K562 (cell line): ENCODE results near the gene ZFYVE27. TPM values are rescaled to one million over a fixed set of nuclear protein-coding genes. Genes with fewer than 3 reads are reported as not detected.
A peak's percentile ranks its signal among the peaks of the same experiment; 100 is the strongest.

Experiments
- ATAC-seq: fragments of 200-7000 bp; cut with Tn5 transposase; 3 replicates; pipeline ENCODE4 v1.9.1; 2020; ENCODE audit warnings: moderate library complexity
- BruUV-seq: library from RNA; stranded (reverse); fragments of 400-500 nt; replicated peaks from 2 replicates; lab custom pipeline; 2021; lab: Mats Ljungman, UMichigan
- CTCF ChIA-PET: fragments of 300-600 bp; formaldehyde crosslinking; extraction: SDS; loops from one replicate; lab custom pipeline; 2021; ENCODE audit warnings: low intra/inter-chr PET ratio; lab: Yijun Ruan, JAX
- POLR2A ChIA-PET: fragments of 300-600, 350-650 bp; sonication (Branson Sonifier 250); formaldehyde crosslinking; extraction: SDS; loops from one replicate; lab custom pipeline; 2021; ENCODE audit warnings: antibody characterized with exemption, inconsistent platforms; lab: Yijun Ruan, JAX
- DNase-seq, 4 experiments: peaks; one replicate each; pipeline versions ENCODE4 v3.0.0 to v3.0.0-alpha.2; 2011 to 2018; ENCODE audit warnings: low spot score in 3 of 4, mixed read lengths in 3 of 4; ENCODE audit errors: extremely low read depth in 1 of 4
- FAIRE-seq: peaks from 2 replicates; lab custom pipeline; 2011; peaks lifted over from hg19 to GRCh38; lab: Jason Lieb, UNC
- H2AFZ ChIP-seq: 2 replicates; pipeline ENCODE4 v1.6.0; 2011; ENCODE audit warnings: low read depth, low read length, control low read depth, inconsistent platforms
- H3K27ac ChIP-seq: fragments of 200-600 bp; 3 replicates; pipeline ENCODE4 v1.8.0; 2011; ENCODE audit warnings: low read depth, mild to moderate bottlenecking, control low read depth, inconsistent platforms, low read length, moderate library complexity, mixed read lengths; ENCODE audit errors: extremely low read depth
- H3K27me3 ChIP-seq, 2 experiments: fragments of 300-600 bp in 1 of 2; 2 replicates in 1 of 2; 3 replicates in 1 of 2; pipeline versions ENCODE4 v1.6.0 to v1.8.0; 2011; ENCODE audit warnings: inconsistent platforms in 2 of 2, low read length in 2 of 2, mild to moderate bottlenecking in 1 of 2, mixed read lengths in 1 of 2, moderate library complexity in 1 of 2; ENCODE audit not compliant: control insufficient read depth in 2 of 2, insufficient read depth in 2 of 2
- H3K36me3 ChIP-seq: fragments of 300-600 bp; 3 replicates; pipeline ENCODE4 v1.8.0; 2011; ENCODE audit warnings: mild to moderate bottlenecking, low read length, inconsistent platforms; ENCODE audit not compliant: control insufficient read depth, insufficient read depth
- H3K4me1 ChIP-seq, 2 experiments: fragments of 200-600 bp in 1 of 2; replicated peaks in 1 of 2; 2 replicates in 1 of 2; 3 replicates in 1 of 2; pipeline versions ENCODE4 v1.5.1 to v1.8.0; 2011; ENCODE audit warnings: inconsistent platforms in 2 of 2, low read length in 2 of 2, mild to moderate bottlenecking in 1 of 2, mixed read lengths in 1 of 2, moderate library complexity in 1 of 2; ENCODE audit not compliant: control insufficient read depth in 2 of 2, insufficient read depth in 2 of 2
- H3K4me2 ChIP-seq: 2 replicates; pipeline ENCODE4 v1.6.1; 2011; ENCODE audit warnings: low read length, control low read depth, inconsistent platforms, mixed read lengths; ENCODE audit not compliant: insufficient read depth
- H3K4me3 ChIP-seq: fragments of 200-600 bp; sonication (generic), shearing (Covaris generic); 2 replicates; pipeline ENCODE4 v1.5.1; 2016; ENCODE audit warnings: control low read depth, inconsistent platforms
- H3K79me2 ChIP-seq: fragments of 200-600 bp; 3 replicates; pipeline ENCODE4 v1.8.0; 2011; ENCODE audit warnings: low read length, inconsistent platforms; ENCODE audit not compliant: control insufficient read depth, insufficient read depth
- H3K9ac ChIP-seq, 2 experiments: 2 replicates each; pipeline versions ENCODE4 v1.6.0 to v1.6.1; 2011; ENCODE audit warnings: low read depth in 2 of 2, low read length in 2 of 2, control low read depth in 1 of 2, inconsistent platforms in 1 of 2, mild to moderate bottlenecking in 1 of 2, mixed read lengths in 1 of 2; ENCODE audit not compliant: insufficient read depth in 1 of 2
- H3K9me1 ChIP-seq: one replicate; pipeline ENCODE4 v1.6.0; 2011; ENCODE audit warnings: inconsistent platforms, mild to moderate bottlenecking, low read length, moderate library complexity; ENCODE audit not compliant: control insufficient read depth, insufficient read depth
- H3K9me3 ChIP-seq: replicated peaks from 2 replicates; pipeline ENCODE4 v1.5.1; 2011; ENCODE audit warnings: low read depth, low read length, inconsistent platforms; ENCODE audit not compliant: control insufficient read depth, insufficient read depth
- H4K20me1 ChIP-seq: replicated peaks from 2 replicates; pipeline ENCODE4 v1.6.1; 2011; ENCODE audit warnings: low read length, inconsistent platforms, mixed read lengths; ENCODE audit not compliant: control insufficient read depth, insufficient read depth
- DDX20 ChIP-seq: fragments of 450-650 bp; IDR thresholded peaks from 2 replicates; pipeline ENCODE4 v1.6.1; 2016; ENCODE audit warnings: missing genetic modification characterization, low read depth, mild to moderate bottlenecking, missing compliant biosample characterization, moderate library complexity
- ELF1 ChIP-seq: fragments of 200-800 bp; sonication (Bioruptor generic); IDR thresholded peaks from 2 replicates; pipeline ENCODE4 v1.6.1; 2016; ENCODE audit warnings: missing genetic modification characterization, missing compliant biosample characterization
- ESRRA ChIP-seq: fragments of 450-650 bp; IDR thresholded peaks from 2 replicates; pipeline ENCODE4 v1.6.1; 2014; ENCODE audit warnings: low read depth, mild to moderate bottlenecking, moderate library complexity, borderline replicate concordance
- GABPA ChIP-seq: fragments of 200-800 bp; sonication (Bioruptor generic); conservative IDR thresholded peaks from 2 replicates; pipeline ENCODE4 v1.6.1; 2016; ENCODE audit warnings: low read depth, missing genetic modification characterization, missing compliant biosample characterization
- L3MBTL2 ChIP-seq: fragments of 450-650 bp; IDR thresholded peaks from 2 replicates; pipeline ENCODE4 v1.6.1; 2016; ENCODE audit warnings: mild to moderate bottlenecking, moderate library complexity
- MBD1 ChIP-seq: fragments of 250-450 bp; sonication (Bioruptor Pico); IDR thresholded peaks from 2 replicates; pipeline ENCODE4 v1.8.0; 2022; ENCODE audit warnings: inconsistent platforms
- NFXL1 ChIP-seq: fragments of 450-650 bp; formaldehyde crosslinking; IDR thresholded peaks from 2 replicates; pipeline ENCODE4 v1.4.0; 2021; ENCODE audit warnings: mild to moderate bottlenecking
- RAD51 ChIP-seq: fragments of 450-650 bp; IDR thresholded peaks from 2 replicates; pipeline ENCODE4 v1.7.1; 2016; ENCODE audit warnings: low read depth, mild to moderate bottlenecking, borderline replicate concordance
- ZBTB1 ChIP-seq: sonication (generic); formaldehyde crosslinking; IDR thresholded peaks from 2 replicates; pipeline ENCODE4 v1.8.1; 2023; ENCODE audit warnings: missing genetic modification reagents, low read depth, mild to moderate bottlenecking, borderline replicate concordance
- ZNF589 ChIP-seq: fragments of 200-800 bp; sonication (Bioruptor generic); IDR thresholded peaks from 2 replicates; pipeline ENCODE4 v1.6.1; 2016; ENCODE audit warnings: low read depth, missing genetic modification characterization, missing compliant biosample characterization
- WGBS: fragments of 100-300 bp; shearing (Covaris generic); methylation state at CpG from one replicate; pipeline ENCODE4 v1.1.6; 2016; ENCODE audit warnings: low coverage, mixed read lengths; ENCODE audit not compliant: insufficient coverage; ENCODE audit errors: missing lambda C conversion rate; 5-methylcytosine and 5-hydroxymethylcytosine counted together
- in situ Hi-C: fragments of 300-500 bp; cut with MboI; formaldehyde crosslinking; loops from 4 replicates; pipeline ENCODE4 v1.15.0; 2018; ENCODE audit warnings: inconsistent platforms, mixed read lengths
- intact Hi-C: fragments of 100-400 bp; cut with micrococcal nuclease; formaldehyde crosslinking; loops from 2 replicates; pipeline ENCODE4 v1.14.2; 2022
- polyA plus RNA-seq, 8 experiments: library from polyadenylated mRNA; depleted of rRNA in 4 of 8; stranded (reverse) in 5 of 8; unstranded in 3 of 8; fragments of >200 nt; fragmentation: Nextera tagmentation in 2 of 8; fragmentation: Illumina TruSeq in 1 of 8; extraction: Ambion mirVana in 2 of 8; extraction: Trizol in 1 of 8; gene quantifications; 2 replicates each; pipeline versions ENCODE4 v1.2.1 to v1.2.3, GENCODE V29; 2011 to 2014; ENCODE audit warnings: inconsistent platforms in 1 of 8, missing spikeins in 1 of 8
- total RNA-seq, 7 experiments: library from RNA; depleted of rRNA in 6 of 7; stranded (reverse); fragments of >200 nt in 6 of 7; fragmentation: Illumina TruSeq in 2 of 7; extraction: Trizol in 2 of 7; gene quantifications; 2 replicates each; pipeline versions ENCODE4 v1.2.1 to v1.2.3, GENCODE V29; 2011 to 2021; ENCODE audit warnings: low replicate concordance in 1 of 7
- TF ChIP-seq, protein P1 (sequence below), 2 experiments: fragments of 450-650 bp in 1 of 2; sonication (generic) in 1 of 2; formaldehyde crosslinking in 1 of 2; IDR thresholded peaks; 2 replicates each; pipeline versions ENCODE4 v1.7.1 to v1.9.0; 2016 to 2022; ENCODE audit warnings: inconsistent platforms in 1 of 2, mild to moderate bottlenecking in 1 of 2, missing genetic modification reagents in 1 of 2

ZFYVE27 gene
- total and polyA plus RNA-seq, 9 of the 15 experiments (the other 6 are each of a cell fraction or from before 2014, with no cell fraction given) = 0.81 to 21.9 (median 15.3) TPM

DNA sequence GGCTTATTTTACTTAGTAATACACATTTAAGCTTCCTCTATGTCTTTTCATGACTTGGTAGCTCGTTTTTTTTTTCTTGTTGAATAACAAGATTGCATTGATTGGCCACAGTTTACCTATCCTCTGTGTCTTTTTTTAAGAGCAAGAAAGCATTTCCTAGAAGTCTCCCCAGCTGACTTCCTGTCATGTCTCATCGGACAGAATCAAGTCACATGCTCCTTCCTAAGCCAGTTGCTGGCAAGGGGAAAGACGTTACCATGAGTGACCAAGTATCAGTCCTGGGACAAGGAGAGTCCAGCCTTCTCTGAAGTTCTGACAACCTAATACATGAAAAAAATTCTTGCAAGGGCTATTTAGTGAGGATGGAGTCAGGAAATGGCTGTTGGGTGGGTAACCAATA lies 59.7 kb downstream of the ZFYVE27 start:
- FAIRE-seq (no peak), DNase-seq (no peak), ATAC-seq (peak; percentile 42; the same call in 2 of the 3 replicates)
- H3K4me1 ChIP-seq = peaks cover 3 to 9% of the 10 kb centered on the region in 2 experiments; a peak in 4 of 5 replicates
- POLR2A ChIA-PET = no interaction called here
- H2AFZ ChIP-seq = peak overlapping the region; percentile 79
- no peak overlapping the region for H3K4me2 ChIP-seq
- no peaks in the 10 kb centered on the region for H3K9me1 ChIP-seq
- no peak overlapping the region for H3K9ac ChIP-seq
- H3K27me3 ChIP-seq = peaks cover 0 to 5% of the 10 kb centered on the region in 2 experiments; a peak in 2 of 5 replicates
- no peak overlapping the region for H3K27ac ChIP-seq
- CTCF ChIA-PET = no interaction called here
- no TSS peak for BruUV-seq
- no peaks in the 10 kb centered on the region for H4K20me1 ChIP-seq
- H3K36me3 ChIP-seq = no peaks in the 10 kb centered on the region
- intact Hi-C loops = no loop called here
- peaks cover 5% of the 10 kb centered on the region; the same call in 1 of the 2 replicates for H3K9me3 ChIP-seq
- WGBS = 3% methylated on average over 3 of the region's 3 CpGs
- H3K4me3 ChIP-seq = no peak overlapping the region
- in situ Hi-C loops = no loop called here
- H3K79me2 ChIP-seq = no peaks in the 10 kb centered on the region
- TF ChIP-seq, protein P1, sequence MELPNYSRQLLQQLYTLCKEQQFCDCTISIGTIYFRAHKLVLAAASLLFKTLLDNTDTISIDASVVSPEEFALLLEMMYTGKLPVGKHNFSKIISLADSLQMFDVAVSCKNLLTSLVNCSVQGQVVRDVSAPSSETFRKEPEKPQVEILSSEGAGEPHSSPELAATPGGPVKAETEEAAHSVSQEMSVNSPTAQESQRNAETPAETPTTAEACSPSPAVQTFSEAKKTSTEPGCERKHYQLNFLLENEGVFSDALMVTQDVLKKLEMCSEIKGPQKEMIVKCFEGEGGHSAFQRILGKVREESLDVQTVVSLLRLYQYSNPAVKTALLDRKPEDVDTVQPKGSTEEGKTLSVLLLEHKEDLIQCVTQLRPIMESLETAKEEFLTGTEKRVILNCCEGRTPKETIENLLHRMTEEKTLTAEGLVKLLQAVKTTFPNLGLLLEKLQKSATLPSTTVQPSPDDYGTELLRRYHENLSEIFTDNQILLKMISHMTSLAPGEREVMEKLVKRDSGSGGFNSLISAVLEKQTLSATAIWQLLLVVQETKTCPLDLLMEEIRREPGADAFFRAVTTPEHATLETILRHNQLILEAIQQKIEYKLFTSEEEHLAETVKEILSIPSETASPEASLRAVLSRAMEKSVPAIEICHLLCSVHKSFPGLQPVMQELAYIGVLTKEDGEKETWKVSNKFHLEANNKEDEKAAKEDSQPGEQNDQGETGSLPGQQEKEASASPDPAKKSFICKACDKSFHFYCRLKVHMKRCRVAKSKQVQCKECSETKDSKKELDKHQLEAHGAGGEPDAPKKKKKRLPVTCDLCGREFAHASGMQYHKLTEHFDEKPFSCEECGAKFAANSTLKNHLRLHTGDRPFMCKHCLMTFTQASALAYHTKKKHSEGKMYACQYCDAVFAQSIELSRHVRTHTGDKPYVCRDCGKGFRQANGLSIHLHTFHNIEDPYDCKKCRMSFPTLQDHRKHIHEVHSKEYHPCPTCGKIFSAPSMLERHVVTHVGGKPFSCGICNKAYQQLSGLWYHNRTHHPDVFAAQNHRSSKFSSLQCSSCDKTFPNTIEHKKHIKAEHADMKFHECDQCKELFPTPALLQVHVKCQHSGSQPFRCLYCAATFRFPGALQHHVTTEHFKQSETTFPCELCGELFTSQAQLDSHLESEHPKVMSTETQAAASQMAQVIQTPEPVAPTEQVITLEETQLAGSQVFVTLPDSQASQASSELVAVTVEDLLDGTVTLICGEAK (IDR thresholded peaks at IDR 0.05) = peak; percentile 23; the same call in 1 of the 2 replicates
- TF ChIP-seq, protein P1 (CRISPR knock-in tag; IDR thresholded peaks at IDR 0.05) = no peak
- TF ChIP-seq NFXL1 (CRISPR knock-in tag) = no peak
- no peak for TF ChIP-seq MBD1 (CRISPR knock-in tag)
- TF ChIP-seq L3MBTL2 = 0 out of 2 replicates have a peak, but pooled peaks have one; percentile 33
- peak; percentile 55; the same call in 1 of the 2 replicates for TF ChIP-seq RAD51
- TF ChIP-seq ESRRA = no peak
- peak; percentile 46; the same call in 1 of the 2 replicates for TF ChIP-seq GABPA (tag)
- TF ChIP-seq ZBTB1 (CRISPR knock-in tag) = no peak
- 0 out of 2 replicates have a peak, but pooled peaks have one; percentile 21 for TF ChIP-seq ELF1 (tag)
- peak; percentile 52; the same call in 1 of the 2 replicates for TF ChIP-seq ZNF589
- no peak for TF ChIP-seq DDX20 (tag)
